HEK293 (cell line): ENCODE data around the gene SCNN1A.

Source experiments
- CTCF ChIA-PET: fragments of 350-600 bp; formaldehyde crosslinking; extraction: SDS; loops from one replicate; lab custom pipeline; 2021; ENCODE audit warnings: antibody characterized with exemption; lab: Yijun Ruan, JAX
- POLR2A ChIA-PET: fragments of 300-600 bp; formaldehyde crosslinking; extraction: SDS; loops from one replicate; lab custom pipeline; 2020; ENCODE audit warnings: antibody characterized with exemption, inconsistent platforms; lab: Yijun Ruan, JAX
- H3K27ac ChIP-seq: fragments of 200-500 bp; sonication (Bioruptor generic); 2 replicates; pipeline ENCODE4 v1.5.1; 2014; ENCODE audit warnings: low read depth, low read length, control low read depth, inconsistent platforms; ENCODE audit errors: extremely low read depth
- H3K36me3 ChIP-seq, 2 experiments: fragments of 200-500 bp in 1 of 2; sonication (Bioruptor generic) in 1 of 2; 1 replicate in 1 of 2; 2 replicates in 1 of 2; pipeline ENCODE4 v1.5.1; 2014 to 2017; ENCODE audit warnings: inconsistent platforms in 2 of 2, low read length in 2 of 2; ENCODE audit not compliant: control insufficient read depth in 2 of 2, insufficient read depth in 1 of 2
- H3K4me1 ChIP-seq: fragments of 200-500 bp; sonication (Bioruptor generic); 2 replicates; pipeline ENCODE4 v1.5.1; 2014; ENCODE audit warnings: mild to moderate bottlenecking, low read length, inconsistent platforms; ENCODE audit not compliant: control insufficient read depth, insufficient read depth
- H3K4me3 ChIP-seq: 2 replicates; pipeline ENCODE4 v1.5.1; 2011; ENCODE audit warnings: low read depth, mild to moderate bottlenecking, control low read depth, low read length, moderate library complexity
- H3K9me3 ChIP-seq: fragments of 200-500 bp; sonication (Bioruptor generic); 2 replicates; pipeline ENCODE4 v1.5.1; 2014; ENCODE audit warnings: low read depth, low read length, inconsistent platforms; ENCODE audit not compliant: control insufficient read depth, insufficient read depth
- BCL11A ChIP-seq: fragments of 450-650 bp; formaldehyde crosslinking; IDR thresholded peaks from 2 replicates; pipeline ENCODE4 v1.5.1; 2016; ENCODE audit warnings: low read depth, missing biosample characterization, missing genetic modification characterization
- HOXD13 ChIP-seq: sonication (generic); formaldehyde crosslinking; IDR thresholded peaks from 2 replicates; pipeline ENCODE4 v1.8.0; 2022; ENCODE audit warnings: missing genetic modification reagents, borderline replicate concordance
- KLF7 ChIP-seq: fragments of 450-650 bp; formaldehyde crosslinking; IDR thresholded peaks from 2 replicates; pipeline ENCODE4 v1.5.1; 2016; ENCODE audit warnings: missing biosample characterization, missing genetic modification characterization, borderline replicate concordance
- PRDM1 ChIP-seq: fragments of 450-650 bp; formaldehyde crosslinking; IDR thresholded peaks from 2 replicates; pipeline ENCODE4; 2016; ENCODE audit warnings: missing biosample characterization, missing genetic modification characterization
- SETDB1 ChIP-seq: IDR thresholded peaks from one replicate; pipeline ENCODE4 v1.6.1; 2017; ENCODE audit warnings: mild to moderate bottlenecking, low read length, moderate library complexity, mixed read lengths; ENCODE audit not compliant: insufficient read length
- YY1 ChIP-seq: fragments of 450-650 bp; formaldehyde crosslinking; IDR thresholded peaks from 2 replicates; pipeline ENCODE4 v1.5.1; 2018; ENCODE audit warnings: missing biosample characterization, missing genetic modification characterization
- ZBTB1 ChIP-seq: fragments of 450-650 bp; formaldehyde crosslinking; IDR thresholded peaks from 2 replicates; pipeline ENCODE4 v1.5.1; 2016; ENCODE audit warnings: missing biosample characterization, missing genetic modification characterization
- ZNF112 ChIP-seq: fragments of 450-650 bp; formaldehyde crosslinking; IDR thresholded peaks from 2 replicates; pipeline ENCODE4 v1.5.0; 2017; ENCODE audit warnings: missing biosample characterization, missing genetic modification characterization
- ZNF132 ChIP-seq: fragments of 450-650 bp; formaldehyde crosslinking; IDR thresholded peaks from 2 replicates; pipeline ENCODE4 v1.5.1; 2017; ENCODE audit warnings: missing biosample characterization, missing genetic modification characterization, borderline replicate concordance
- ZNF155 ChIP-seq: fragments of 450-650 bp; formaldehyde crosslinking; IDR thresholded peaks from 2 replicates; pipeline ENCODE4 v1.5.1; 2016; ENCODE audit warnings: missing biosample characterization, missing genetic modification characterization
- ZNF248 ChIP-seq: fragments of 450-650 bp; formaldehyde crosslinking; IDR thresholded peaks from 2 replicates; pipeline ENCODE4 v1.5.1; 2017; ENCODE audit warnings: missing biosample characterization, missing genetic modification characterization
- ZNF266 ChIP-seq: fragments of 450-650 bp; formaldehyde crosslinking; IDR thresholded peaks from 2 replicates; pipeline ENCODE4 v1.5.1; 2016; ENCODE audit warnings: missing biosample characterization, missing genetic modification characterization, low read depth
- ZNF292 ChIP-seq: fragments of 450-650 bp; formaldehyde crosslinking; IDR thresholded peaks from 2 replicates; pipeline ENCODE4 v1.5.1; 2016; ENCODE audit warnings: low read depth, missing biosample characterization, missing genetic modification characterization, borderline replicate concordance
- ZNF350 ChIP-seq: fragments of 450-650 bp; formaldehyde crosslinking; IDR thresholded peaks from 2 replicates; pipeline ENCODE4 v1.5.0; 2017; ENCODE audit warnings: missing biosample characterization, mild to moderate bottlenecking, missing genetic modification characterization
- ZNF394 ChIP-seq: fragments of 450-650 bp; formaldehyde crosslinking; IDR thresholded peaks from 2 replicates; pipeline ENCODE4 v1.5.1; 2016; ENCODE audit warnings: missing biosample characterization, missing genetic modification characterization, mild to moderate bottlenecking, moderate library complexity, borderline replicate concordance
- ZNF501 ChIP-seq: fragments of 450-650 bp; formaldehyde crosslinking; IDR thresholded peaks from 2 replicates; pipeline ENCODE4 v1.5.1; 2016; ENCODE audit warnings: missing biosample characterization, missing genetic modification characterization
- ZNF548 ChIP-seq: fragments of 450-650 bp; formaldehyde crosslinking; IDR thresholded peaks from 2 replicates; pipeline ENCODE4 v1.5.1; 2016; ENCODE audit warnings: missing biosample characterization, missing genetic modification characterization
- ZNF610 ChIP-seq: fragments of 450-650 bp; formaldehyde crosslinking; IDR thresholded peaks from 2 replicates; pipeline ENCODE4 v1.5.1; 2016; ENCODE audit warnings: missing biosample characterization, missing genetic modification characterization, borderline replicate concordance
- ZNF621 ChIP-seq: fragments of 450-650 bp; formaldehyde crosslinking; IDR thresholded peaks from 2 replicates; pipeline ENCODE4 v1.5.1; 2017; ENCODE audit warnings: missing biosample characterization, missing genetic modification characterization
- ZNF645 ChIP-seq: fragments of 450-650 bp; formaldehyde crosslinking; IDR thresholded peaks from 2 replicates; pipeline ENCODE4; 2016; ENCODE audit warnings: missing biosample characterization, missing genetic modification characterization
- ZNF654 ChIP-seq: fragments of 450-650 bp; formaldehyde crosslinking; IDR thresholded peaks from 2 replicates; pipeline ENCODE4 v1.5.1; 2016; ENCODE audit warnings: low read depth, missing biosample characterization, missing genetic modification characterization
- TF ChIP-seq, protein P1 (sequence below): fragments of 450-650 bp; IDR thresholded peaks from 2 replicates; pipeline ENCODE4 v1.5.1; 2018; ENCODE audit warnings: missing biosample characterization, mild to moderate bottlenecking, missing genetic modification characterization
- TF ChIP-seq, protein P2 (sequence below): fragments of 450-650 bp; formaldehyde crosslinking; IDR thresholded peaks from 2 replicates; pipeline ENCODE4 v1.5.1; 2016; ENCODE audit warnings: missing biosample characterization, missing genetic modification characterization
- TF ChIP-seq, protein P3 (sequence below): fragments of 450-650 bp; formaldehyde crosslinking; IDR thresholded peaks from 2 replicates; pipeline ENCODE4 v1.5.1; 2016; ENCODE audit warnings: missing biosample characterization, missing genetic modification characterization, borderline replicate concordance

Gene SCNN1A

DNA sequence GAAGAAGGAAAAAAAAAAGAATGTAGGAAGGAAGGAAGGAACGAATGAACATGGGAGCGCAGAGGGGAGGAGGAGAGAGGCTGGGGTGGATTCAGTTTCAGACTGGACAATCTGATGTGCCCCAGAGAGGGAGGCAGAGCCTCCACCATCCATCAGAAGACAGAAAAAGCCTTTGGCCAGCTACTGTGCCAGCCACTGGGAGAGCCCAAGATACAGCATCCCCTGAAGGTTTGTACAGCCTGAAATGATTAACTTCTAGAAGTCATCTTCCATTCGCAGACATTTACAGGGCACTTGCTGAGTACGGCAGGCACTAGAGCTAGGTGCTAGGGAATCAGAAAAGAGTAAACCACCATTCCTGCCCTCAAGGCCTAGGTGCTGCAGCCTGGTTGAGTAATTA lies 55.9 kb downstream of the SCNN1A start:
- TF ChIP-seq KLF7 (no peak), HOXD13 (CRISPR knock-in tag) (no peak), ZBTB1 (tag by site-specific recombination) (no peak), PRDM1 (tag by site-specific recombination) (no peak), ZNF266 (tag by site-specific recombination) (no peak)
- ChIA-PET POLR2A (interaction anchor here (1.8 kb wide), 1 partner anchor 107 kb away, joined by 3 read pairs; no protein-coding TSS in a partner anchor), CTCF (interaction anchor here (0.6 to 2.0 kb wide), 5 partner anchors 13 to 174 kb away, joined by 3 to 8 read pairs (median 3); partner anchors contain the start of gene MRPL51)
- Histone ChIP-seq H3K4me1 (peaks cover 11% of the 10 kb centered on the region), H3K27ac (no peak overlapping the region), H3K36me3 (no peaks in the 10 kb centered on the region), H3K9me3 (no peaks in the 10 kb centered on the region), H3K4me3 (no peak overlapping the region)

GRCh38 chr12:6318440-6318879 lies 56.9 kb downstream of the SCNN1A start:
- H3K4me1 ChIP-seq: peaks cover 7% of the 10 kb centered on the region
- H3K27ac ChIP-seq: no peak overlapping the region
- H3K36me3 ChIP-seq: no peaks in the 10 kb centered on the region
- TF ChIP-seq ZNF350 (tag by site-specific recombination) (no peak), ZNF132 (tag by site-specific recombination) (no peak), ZNF155 (tag by site-specific recombination) (no peak), YY1 (tag by site-specific recombination) (no peak), ZNF292 (tag by site-specific recombination) (no peak), ZNF621 (tag by site-specific recombination) (no peak), ZNF394 (tag by site-specific recombination) (no peak), SETDB1 (no peak), ZNF501 (tag by site-specific recombination) (no peak), ZNF610 (tag by site-specific recombination) (no peak), ZNF645 (tag by site-specific recombination) (no peak), BCL11A (no peak), ZNF654 (tag by site-specific recombination) (no peak), ZNF548 (tag by site-specific recombination) (no peak), ZNF248 (no peak), ZNF112 (tag by site-specific recombination) (no peak)
- TF ChIP-seq, protein P1, sequence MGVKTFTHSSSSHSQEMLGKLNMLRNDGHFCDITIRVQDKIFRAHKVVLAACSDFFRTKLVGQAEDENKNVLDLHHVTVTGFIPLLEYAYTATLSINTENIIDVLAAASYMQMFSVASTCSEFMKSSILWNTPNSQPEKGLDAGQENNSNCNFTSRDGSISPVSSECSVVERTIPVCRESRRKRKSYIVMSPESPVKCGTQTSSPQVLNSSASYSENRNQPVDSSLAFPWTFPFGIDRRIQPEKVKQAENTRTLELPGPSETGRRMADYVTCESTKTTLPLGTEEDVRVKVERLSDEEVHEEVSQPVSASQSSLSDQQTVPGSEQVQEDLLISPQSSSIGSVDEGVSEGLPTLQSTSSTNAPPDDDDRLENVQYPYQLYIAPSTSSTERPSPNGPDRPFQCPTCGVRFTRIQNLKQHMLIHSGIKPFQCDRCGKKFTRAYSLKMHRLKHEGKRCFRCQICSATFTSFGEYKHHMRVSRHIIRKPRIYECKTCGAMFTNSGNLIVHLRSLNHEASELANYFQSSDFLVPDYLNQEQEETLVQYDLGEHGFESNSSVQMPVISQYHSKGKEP (tag by site-specific recombination): no peak
- TF ChIP-seq, protein P2, sequence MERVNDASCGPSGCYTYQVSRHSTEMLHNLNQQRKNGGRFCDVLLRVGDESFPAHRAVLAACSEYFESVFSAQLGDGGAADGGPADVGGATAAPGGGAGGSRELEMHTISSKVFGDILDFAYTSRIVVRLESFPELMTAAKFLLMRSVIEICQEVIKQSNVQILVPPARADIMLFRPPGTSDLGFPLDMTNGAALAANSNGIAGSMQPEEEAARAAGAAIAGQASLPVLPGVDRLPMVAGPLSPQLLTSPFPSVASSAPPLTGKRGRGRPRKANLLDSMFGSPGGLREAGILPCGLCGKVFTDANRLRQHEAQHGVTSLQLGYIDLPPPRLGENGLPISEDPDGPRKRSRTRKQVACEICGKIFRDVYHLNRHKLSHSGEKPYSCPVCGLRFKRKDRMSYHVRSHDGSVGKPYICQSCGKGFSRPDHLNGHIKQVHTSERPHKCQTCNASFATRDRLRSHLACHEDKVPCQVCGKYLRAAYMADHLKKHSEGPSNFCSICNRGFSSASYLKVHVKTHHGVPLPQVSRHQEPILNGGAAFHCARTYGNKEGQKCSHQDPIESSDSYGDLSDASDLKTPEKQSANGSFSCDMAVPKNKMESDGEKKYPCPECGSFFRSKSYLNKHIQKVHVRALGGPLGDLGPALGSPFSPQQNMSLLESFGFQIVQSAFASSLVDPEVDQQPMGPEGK: no peak
- TF ChIP-seq, protein P3, sequence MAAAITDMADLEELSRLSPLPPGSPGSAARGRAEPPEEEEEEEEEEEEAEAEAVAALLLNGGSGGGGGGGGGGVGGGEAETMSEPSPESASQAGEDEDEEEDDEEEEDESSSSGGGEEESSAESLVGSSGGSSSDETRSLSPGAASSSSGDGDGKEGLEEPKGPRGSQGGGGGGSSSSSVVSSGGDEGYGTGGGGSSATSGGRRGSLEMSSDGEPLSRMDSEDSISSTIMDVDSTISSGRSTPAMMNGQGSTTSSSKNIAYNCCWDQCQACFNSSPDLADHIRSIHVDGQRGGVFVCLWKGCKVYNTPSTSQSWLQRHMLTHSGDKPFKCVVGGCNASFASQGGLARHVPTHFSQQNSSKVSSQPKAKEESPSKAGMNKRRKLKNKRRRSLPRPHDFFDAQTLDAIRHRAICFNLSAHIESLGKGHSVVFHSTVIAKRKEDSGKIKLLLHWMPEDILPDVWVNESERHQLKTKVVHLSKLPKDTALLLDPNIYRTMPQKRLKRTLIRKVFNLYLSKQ (tag by site-specific recombination): no peak
- CTCF ChIA-PET: interaction anchor here (0.6 to 1.0 kb wide), 4 partner anchors 40 to 219 kb away, joined by 3 to 6 read pairs (median 5); no protein-coding TSS in a partner anchor
- POLR2A ChIA-PET: interaction anchor here (0.6 kb wide), 1 partner anchor 327 kb away, joined by 3 read pairs; no protein-coding TSS in a partner anchor
- no peaks in the 10 kb centered on the region for H3K9me3 ChIP-seq
- H3K4me3 ChIP-seq: no peak overlapping the region
